SK-N-MC (cell line): ENCODE results near the gene MAP2.

Source experiments
- DNase-seq: peaks from one replicate; pipeline ENCODE4 v3.0.0-alpha.2; 2011; ENCODE audit warnings: low read depth, low spot score
- H3K27ac ChIP-seq: fragments of 200-600 bp; sonication (generic); 2 replicates; pipeline ENCODE4 v1.5.1; 2016; ENCODE audit warnings: mixed run types
- H3K36me3 ChIP-seq: fragments of 200-600 bp; sonication (generic); 2 replicates; pipeline ENCODE4 v1.6.1; 2017; ENCODE audit warnings: antibody characterized with exemption, low read length, mixed read lengths; ENCODE audit not compliant: insufficient read depth
- H3K4me3 ChIP-seq: fragments of 200-600 bp; sonication (generic); 2 replicates; pipeline ENCODE4 v1.5.1; 2016
- H3K9ac ChIP-seq: fragments of 200-600 bp; sonication (generic); 2 replicates; pipeline ENCODE4 v1.8.0; 2017; ENCODE audit warnings: mixed run types, mixed read lengths; ENCODE audit not compliant: insufficient read length
- H3K9me3 ChIP-seq: fragments of 200-600 bp; sonication (generic); 2 replicates; pipeline ENCODE4 v1.6.1; 2017; ENCODE audit warnings: low read depth, mild to moderate bottlenecking, antibody characterized with exemption, low read length, moderate library complexity, mixed read lengths
- EZH2 ChIP-seq: fragments of 200-600 bp; sonication (generic); IDR thresholded peaks from one replicate; pipeline ENCODE4 v1.6.1; 2017; ENCODE audit warnings: antibody characterized with exemption
- FOXP2 ChIP-seq: optimal IDR thresholded peaks from 2 replicates; pipeline ENCODE3; 2011; ENCODE audit warnings: mild to moderate bottlenecking, moderate library complexity; ENCODE audit not compliant: insufficient read depth; ENCODE audit errors: extremely low read length, control extremely low read depth
- POLR2AphosphoS5 ChIP-seq: IDR thresholded peaks from 2 replicates; pipeline ENCODE4 v1.6.1; 2012; ENCODE audit warnings: mild to moderate bottlenecking, low read depth, low read length, borderline replicate concordance

Gene MAP2

GRCh38 chr2:209702775-209703174, 278.9 kb downstream of the MAP2 start:
- TF ChIP-seq POLR2AphosphoS5, result no peak
- no peak for TF ChIP-seq FOXP2
- TF ChIP-seq EZH2, result no peak
- H3K36me3 ChIP-seq, result no peaks in the 10 kb centered on the region
- H3K27ac ChIP-seq, result no peak overlapping the region
- no peak for DNase-seq
- no peak overlapping the region for H3K9ac ChIP-seq
- no peaks in the 10 kb centered on the region for H3K9me3 ChIP-seq
- H3K4me3 ChIP-seq, result no peak overlapping the region

- Histone ChIP-seq H3K36me3 (no peaks in the 10 kb centered on the region), H3K4me3 (no peak overlapping the region), H3K9ac (no peak overlapping the region), H3K9me3 (no peaks in the 10 kb centered on the region), H3K27ac (no peak overlapping the region)
- TF ChIP-seq EZH2 (no peak), POLR2AphosphoS5 (no peak), FOXP2 (no peak)
- no peak for DNase-seq
Measured at GRCh38 chr2:209713219-209713618, 289.4 kb downstream of the MAP2 start.

- Histone ChIP-seq H3K36me3 (no peaks in the 10 kb centered on the region), H3K9ac (no peak overlapping the region), H3K27ac (no peak overlapping the region), H3K9me3 (no peaks in the 10 kb centered on the region), H3K4me3 (no peak overlapping the region)
- DNase-seq, result no peak
- TF ChIP-seq POLR2AphosphoS5, result no peak
Measured at GRCh38 chr2:209719034-209719433, 295.2 kb downstream of the MAP2 start.

- no peak overlapping the region for H3K27ac ChIP-seq
- no peak overlapping the region for H3K9ac ChIP-seq
- TF ChIP-seq FOXP2 (no peak), POLR2AphosphoS5 (no peak), EZH2 (no peak)
- no peaks in the 10 kb centered on the region for H3K36me3 ChIP-seq
- H3K4me3 ChIP-seq, result no peak overlapping the region
- DNase-seq, result no peak
- no peaks in the 10 kb centered on the region for H3K9me3 ChIP-seq
Measured at GRCh38 chr2:209721497-209721896, 297.6 kb downstream of the MAP2 start.

GRCh38 chr2:209726311-209726710, 302.5 kb downstream of the MAP2 start:
- Histone ChIP-seq H3K36me3 (no peaks in the 10 kb centered on the region), H3K27ac (no peak overlapping the region), H3K9me3 (no peaks in the 10 kb centered on the region), H3K4me3 (no peak overlapping the region), H3K9ac (no peak overlapping the region)
- no peak for TF ChIP-seq EZH2
- DNase-seq, result no peak

- H3K9me3 ChIP-seq, result no peaks in the 10 kb centered on the region
Measured at GRCh38 chr2:209727077-209727476, 303.2 kb downstream of the MAP2 start.

GRCh38 chr2:209734805-209735204, 311.0 kb downstream of the MAP2 start:
- Histone ChIP-seq H3K9me3 (no peaks in the 10 kb centered on the region), H3K4me3 (no peak overlapping the region), H3K27ac (no peak overlapping the region), H3K36me3 (no peaks in the 10 kb centered on the region), H3K9ac (no peak overlapping the region)
- no peak for TF ChIP-seq POLR2AphosphoS5
- no peak for TF ChIP-seq FOXP2
- no peak for TF ChIP-seq EZH2
- DNase-seq, result no peak

More at GRCh38 chr2:209727077-209727476, 303.2 kb downstream of the MAP2 start:
- Histone ChIP-seq H3K9ac (no peak overlapping the region), H3K27ac (no peak overlapping the region), H3K36me3 (no peaks in the 10 kb centered on the region), H3K4me3 (no peak overlapping the region)
- no peak for DNase-seq
- TF ChIP-seq POLR2AphosphoS5, result no peak
- TF ChIP-seq FOXP2, result no peak
- TF ChIP-seq EZH2, result no peak

GRCh38 chr2:209741953-209742352, 318.1 kb downstream of the MAP2 start:
- no peak overlapping the region for H3K4me3 ChIP-seq
- no peak overlapping the region for H3K9ac ChIP-seq
- H3K36me3 ChIP-seq, result no peaks in the 10 kb centered on the region
- no peak overlapping the region for H3K27ac ChIP-seq
- no peaks in the 10 kb centered on the region for H3K9me3 ChIP-seq
- DNase-seq, result no peak
- TF ChIP-seq POLR2AphosphoS5 (no peak), FOXP2 (no peak), EZH2 (no peak)

- no peaks in the 10 kb centered on the region for H3K9me3 ChIP-seq
- TF ChIP-seq EZH2, result no peak
- no peak for TF ChIP-seq POLR2AphosphoS5
- TF ChIP-seq FOXP2, result no peak
- no peak overlapping the region for H3K27ac ChIP-seq
- no peak overlapping the region for H3K9ac ChIP-seq
- H3K4me3 ChIP-seq, result no peak overlapping the region
- H3K36me3 ChIP-seq, result no peaks in the 10 kb centered on the region
- no peak for DNase-seq
Measured at GRCh38 chr2:209753020-209753419, 329.2 kb downstream of the MAP2 start.

- Histone ChIP-seq H3K27ac (no peak overlapping the region), H3K9me3 (no peaks in the 10 kb centered on the region), H3K9ac (no peak overlapping the region), H3K4me3 (no peak overlapping the region), H3K36me3 (no peaks in the 10 kb centered on the region)
- no peak for DNase-seq
- TF ChIP-seq FOXP2 (no peak), POLR2AphosphoS5 (no peak), EZH2 (no peak)
Measured at GRCh38 chr2:209757163-209757562, 333.3 kb downstream of the MAP2 start.
